Caco-2 (cell line): ENCODE data around the gene CHD9. TPM values are rescaled to one million over a fixed set of nuclear protein-coding genes. Genes with fewer than 3 reads are reported as not detected.

ENCODE experiments used
- BruUV-seq: library from RNA; stranded (reverse); fragments of 400-500 nt; replicated peaks from 2 replicates; lab custom pipeline; 2021; lab: Mats Ljungman, UMichigan
- CTCF ChIA-PET: fragments of 300-600 bp; sonication (Branson Sonifier 250); formaldehyde crosslinking; loops from one replicate; lab custom pipeline; 2022; ENCODE audit warnings: antibody characterized with exemption; lab: Charles Lee
- POLR2A ChIA-PET: fragments of 300-600 bp; sonication (Branson Sonifier 250); formaldehyde crosslinking; loops from one replicate; lab custom pipeline; 2022; ENCODE audit warnings: antibody characterized with exemption; lab: Charles Lee
- DNase-seq, 2 experiments: peaks; one replicate each; pipeline versions ENCODE4 v3.0.0 to v3.0.0-alpha.2; 2020 to 2022
- H3K27me3 ChIP-seq: replicated peaks from 2 replicates; pipeline ENCODE4 v1.6.0; 2011; ENCODE audit warnings: low read length; ENCODE audit not compliant: control insufficient read depth, insufficient read depth
- H3K36me3 ChIP-seq: 2 replicates; pipeline ENCODE4 v1.5.1; 2011; ENCODE audit warnings: low read length; ENCODE audit not compliant: control insufficient read depth, insufficient read depth
- H3K4me1 ChIP-seq: fragments of 250-450 bp; sonication (Bioruptor Pico); 2 replicates; pipeline ENCODE4 v1.5.1; 2020; ENCODE audit warnings: mild to moderate bottlenecking
- H3K4me3 ChIP-seq: 2 replicates; pipeline ENCODE4 v1.5.1; 2011; ENCODE audit warnings: low read depth, mild to moderate bottlenecking, control low read depth, low read length
- H3K9me3 ChIP-seq: fragments of 250-450 bp; sonication (Bioruptor Pico); 2 replicates; pipeline ENCODE4 v1.5.1; 2020; ENCODE audit warnings: mild to moderate bottlenecking, moderate library complexity
- H3K27ac Mint-ChIP-seq: one replicate; pipeline ENCODE4 v1.8.0; 2022; ENCODE audit warnings: mixed read lengths; ENCODE audit not compliant: unreplicated experiment
- H3K27me3 Mint-ChIP-seq: one replicate; pipeline ENCODE4 v1.8.0; 2022; ENCODE audit warnings: mixed read lengths; ENCODE audit not compliant: insufficient read depth, unreplicated experiment
- H3K36me3 Mint-ChIP-seq: one replicate; pipeline ENCODE4 v1.8.0; 2022; ENCODE audit warnings: mild to moderate bottlenecking, mixed read lengths; ENCODE audit not compliant: insufficient read depth, unreplicated experiment
- H3K4me1 Mint-ChIP-seq: one replicate; pipeline ENCODE4 v1.8.0; 2022; ENCODE audit warnings: low read depth, mixed read lengths; ENCODE audit not compliant: unreplicated experiment
- H3K4me3 Mint-ChIP-seq: one replicate; pipeline ENCODE4 v1.8.0; 2022; ENCODE audit warnings: mild to moderate bottlenecking, moderate library complexity, mixed read lengths; ENCODE audit not compliant: unreplicated experiment
- H3K9me3 Mint-ChIP-seq: one replicate; pipeline ENCODE4 v1.8.0; 2022; ENCODE audit warnings: mixed read lengths; ENCODE audit not compliant: unreplicated experiment
- CTCF ChIP-seq, 2 experiments: fragments of 200-600 bp in 1 of 2; IDR thresholded peaks; 1 replicate in 1 of 2; 2 replicates in 1 of 2; pipeline versions ENCODE4 v1.5.1 to v1.8.0; 2011 to 2022; ENCODE audit warnings: antibody characterized with exemption in 1 of 2, control low read depth in 1 of 2, inconsistent platforms in 1 of 2, low read depth in 1 of 2, low read length in 1 of 2, mild to moderate bottlenecking in 1 of 2, moderate library complexity in 1 of 2; ENCODE audit not compliant: insufficient read depth in 1 of 2, severe bottlenecking in 1 of 2, unreplicated experiment in 1 of 2
- intact Hi-C: fragments of 100-400 bp; cut with micrococcal nuclease; formaldehyde crosslinking; loops from one replicate; pipeline ENCODE4 v1.10.0; 2022; ENCODE audit not compliant: unreplicated experiment
- total RNA-seq: library from RNA; stranded (reverse); gene quantifications from 2 replicates; pipeline ENCODE4 v1.2.3, GENCODE V29; 2022

The CHD9 gene
- total RNA-seq, 1 experiment from 2014 or later, result 29.1 TPM

DNA sequence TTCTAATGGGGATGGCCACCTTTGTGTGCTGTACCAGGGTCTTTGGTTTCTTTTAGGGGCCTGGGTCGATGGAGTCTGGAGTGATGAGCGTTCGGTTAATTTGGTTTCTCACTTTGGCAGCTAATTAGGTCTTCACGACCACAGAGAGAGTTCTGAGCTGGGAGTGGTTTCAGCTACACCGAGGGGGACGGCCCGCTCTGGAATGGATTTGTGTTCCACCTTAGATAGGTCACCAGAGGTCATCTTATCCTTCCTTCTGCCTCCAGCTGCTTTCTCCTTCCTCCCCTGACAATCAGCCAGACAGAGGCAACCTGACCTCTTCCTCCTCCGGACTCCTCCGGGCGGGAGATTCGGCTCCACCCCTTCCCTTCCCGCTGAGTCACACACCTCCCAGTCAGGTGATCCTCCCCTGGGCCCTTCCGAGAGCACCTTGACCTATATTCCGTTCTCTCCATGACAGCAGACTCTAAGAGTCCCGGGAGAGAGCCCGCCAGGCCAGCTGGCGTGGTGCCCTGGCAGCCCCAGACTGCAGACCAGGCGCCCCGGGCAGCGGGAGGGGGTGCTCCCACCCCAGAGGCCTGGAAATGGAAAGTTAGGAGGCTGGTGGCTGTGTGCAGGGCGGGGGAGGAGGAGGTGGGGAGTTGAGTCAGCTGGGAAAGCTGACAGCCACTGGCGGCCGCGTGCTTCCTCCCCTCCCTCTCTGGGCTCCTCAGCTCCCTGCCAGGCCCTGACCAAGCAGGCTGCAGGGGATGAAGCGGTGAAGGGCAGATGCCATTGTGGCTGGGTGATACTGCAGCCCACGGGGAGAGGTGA is 44.7 kb downstream of the CHD9 start:
- H3K36me3 Mint-ChIP-seq, result peaks cover 6% of the 10 kb centered on the region
- TF ChIP-seq CTCF (IDR thresholded peaks at IDR 0.05; ENCODE audit: insufficient read depth in 1 of 2, low read depth in 1 of 2, low read length in 1 of 2, severe bottlenecking in 1 of 2, unreplicated experiment in 1 of 2), result no peak
- ChIA-PET POLR2A (interaction anchor here (0.6 to 1.8 kb wide), 4 partner anchors 31 to 1692 kb away, joined by 3 to 5 read pairs (median 4); partner anchors contain the start of gene CHD9), CTCF (interaction anchor here (0.6 to 2.4 kb wide), 3 partner anchors 12 to 45 kb away, joined by 3 to 13 read pairs (median 5); partner anchors contain the start of gene CHD9)
- intact Hi-C loops, result loop anchor here (1.0 to 2.0 kb wide), 4 partner anchors 13 to 61 kb away; no protein-coding TSS in a partner anchor
- H3K27me3 ChIP-seq, result no peaks in the 10 kb centered on the region
- H3K36me3 ChIP-seq, result no peaks in the 10 kb centered on the region
- H3K27ac Mint-ChIP-seq, result peak overlapping the region; percentile 98
- peaks cover 12% of the 10 kb centered on the region for H3K4me1 Mint-ChIP-seq
- H3K9me3 Mint-ChIP-seq, result no peaks in the 10 kb centered on the region
- no peaks in the 10 kb centered on the region for H3K27me3 Mint-ChIP-seq
- no peaks in the 10 kb centered on the region for H3K9me3 ChIP-seq
- peaks cover 24% of the 10 kb centered on the region for H3K4me1 ChIP-seq
- no TSS peak for BruUV-seq
- peak; percentile 91 to 95 for DNase-seq
- peak overlapping the region; percentile 77 for H3K4me3 Mint-ChIP-seq
- H3K4me3 ChIP-seq, result peak overlapping the region; percentile 46

- H3K4me1 ChIP-seq, result peaks cover 27% of the 10 kb centered on the region
- H3K9me3 Mint-ChIP-seq, result no peaks in the 10 kb centered on the region
- CTCF ChIA-PET, result interaction anchor here (1.2 to 2.4 kb wide), 2 partner anchors 11 to 46 kb away, joined by 5 to 13 read pairs; partner anchors contain the start of gene CHD9
- peak overlapping the region; percentile 46 for H3K4me3 ChIP-seq
- no peak for TF ChIP-seq CTCF (IDR thresholded peaks at IDR 0.05; ENCODE audit: insufficient read depth in 1 of 2, low read depth in 1 of 2, low read length in 1 of 2, severe bottlenecking in 1 of 2, unreplicated experiment in 1 of 2)
- no peaks in the 10 kb centered on the region for H3K36me3 ChIP-seq
- H3K27ac Mint-ChIP-seq, result peak overlapping the region; percentile 98
- H3K27me3 ChIP-seq, result no peaks in the 10 kb centered on the region
- TSS peak; percentile 76 for BruUV-seq
- no peaks in the 10 kb centered on the region for H3K9me3 ChIP-seq
- no peak for DNase-seq
- peaks cover 12% of the 10 kb centered on the region for H3K4me1 Mint-ChIP-seq
- POLR2A ChIA-PET, result interaction anchor here (0.6 to 1.8 kb wide), 3 partner anchors 30 to 1691 kb away, joined by 3 to 5 read pairs (median 5); partner anchors contain the start of gene CHD9
- no peaks in the 10 kb centered on the region for H3K27me3 Mint-ChIP-seq
- intact Hi-C loops, result no loop called here
- peaks cover under 1% of the 10 kb centered on the region for H3K36me3 Mint-ChIP-seq
- peak overlapping the region; percentile 77 for H3K4me3 Mint-ChIP-seq
These were observed 45.4 kb downstream of the CHD9 start for GRCh38 chr16:53100131-53100748.

- no peak for TF ChIP-seq CTCF (IDR thresholded peaks at IDR 0.05; ENCODE audit: insufficient read depth in 1 of 2, low read depth in 1 of 2, low read length in 1 of 2, severe bottlenecking in 1 of 2, unreplicated experiment in 1 of 2)
- Mint-ChIP-seq H3K4me3 (no peak overlapping the region), H3K4me1 (peaks cover 12% of the 10 kb centered on the region), H3K9me3 (no peaks in the 10 kb centered on the region), H3K36me3 (no peaks in the 10 kb centered on the region), H3K27ac (no peak overlapping the region), H3K27me3 (no peaks in the 10 kb centered on the region)
- no TSS peak for BruUV-seq
- Histone ChIP-seq H3K36me3 (no peaks in the 10 kb centered on the region), H3K27me3 (no peaks in the 10 kb centered on the region), H3K4me1 (peaks cover 31% of the 10 kb centered on the region), H3K9me3 (no peaks in the 10 kb centered on the region), H3K4me3 (no peak overlapping the region)
- DNase-seq, result no peak
- ChIA-PET POLR2A (no interaction called here), CTCF (interaction anchor here (0.5 to 2.4 kb wide), 4 partner anchors 11 to 78 kb away, joined by 3 to 13 read pairs (median 4); partner anchors contain the start of gene CHD9)
- intact Hi-C loops, result no loop called here
These were observed 46.1 kb downstream of the CHD9 start for GRCh38 chr16:53100889-53101288.
